Retinal pigment epithelial cell (primary cell): ENCODE results near the gene TUBB6.

Experiments used
- DNase-seq: peaks from one replicate; pipeline ENCODE4 v3.0.0-alpha.2; 2010; ENCODE audit warnings: low read depth
- H3K4me3 ChIP-seq: 2 replicates; pipeline ENCODE4 v1.5.1; 2011; ENCODE audit warnings: mild to moderate bottlenecking, low read length, control low read depth, moderate library complexity
- TF ChIP-seq, protein P1 (sequence below): conservative IDR thresholded peaks from 2 replicates; pipeline ENCODE4 v1.5.1; 2011; ENCODE audit warnings: low read depth, low read length, control low read depth, inconsistent platforms

TUBB6 gene

DNA sequence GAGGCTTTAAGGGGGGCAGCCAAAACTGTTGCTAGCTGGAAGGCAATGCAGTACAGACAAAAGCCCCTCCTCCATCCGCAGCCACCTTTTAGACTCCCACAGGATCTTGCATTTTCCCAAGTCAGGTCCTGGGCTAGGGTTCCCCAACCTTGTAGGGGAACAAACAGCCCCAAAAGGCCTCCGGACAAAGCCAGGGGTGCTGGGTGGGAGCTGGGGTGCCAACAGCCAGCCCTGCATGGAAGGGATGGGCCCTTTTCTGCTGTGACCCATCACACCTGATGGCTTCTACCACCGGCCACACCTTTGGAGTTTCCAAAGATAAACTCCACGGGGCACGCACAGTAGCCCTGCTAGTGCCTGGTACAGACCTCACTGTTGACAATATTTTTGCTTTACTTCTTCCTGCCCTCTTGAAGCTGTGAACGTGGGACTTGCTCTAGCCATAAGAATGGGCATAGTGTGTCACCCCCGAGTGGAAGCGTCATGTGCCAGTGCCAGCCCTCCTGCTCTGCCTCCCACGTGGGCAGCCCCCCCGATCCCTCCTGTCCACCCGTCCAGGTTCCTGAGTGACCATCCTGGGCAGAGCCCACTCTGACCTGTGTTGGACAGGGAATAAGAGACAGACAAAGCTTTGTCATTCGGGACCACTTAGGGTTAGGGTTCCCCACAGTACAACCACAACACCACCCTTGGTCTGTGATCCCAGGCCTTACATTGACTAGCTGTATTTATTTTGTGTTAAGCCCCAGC is 18.8 kb downstream of the TUBB6 start:
- DNase-seq, result no peak
- TF ChIP-seq, protein P1, sequence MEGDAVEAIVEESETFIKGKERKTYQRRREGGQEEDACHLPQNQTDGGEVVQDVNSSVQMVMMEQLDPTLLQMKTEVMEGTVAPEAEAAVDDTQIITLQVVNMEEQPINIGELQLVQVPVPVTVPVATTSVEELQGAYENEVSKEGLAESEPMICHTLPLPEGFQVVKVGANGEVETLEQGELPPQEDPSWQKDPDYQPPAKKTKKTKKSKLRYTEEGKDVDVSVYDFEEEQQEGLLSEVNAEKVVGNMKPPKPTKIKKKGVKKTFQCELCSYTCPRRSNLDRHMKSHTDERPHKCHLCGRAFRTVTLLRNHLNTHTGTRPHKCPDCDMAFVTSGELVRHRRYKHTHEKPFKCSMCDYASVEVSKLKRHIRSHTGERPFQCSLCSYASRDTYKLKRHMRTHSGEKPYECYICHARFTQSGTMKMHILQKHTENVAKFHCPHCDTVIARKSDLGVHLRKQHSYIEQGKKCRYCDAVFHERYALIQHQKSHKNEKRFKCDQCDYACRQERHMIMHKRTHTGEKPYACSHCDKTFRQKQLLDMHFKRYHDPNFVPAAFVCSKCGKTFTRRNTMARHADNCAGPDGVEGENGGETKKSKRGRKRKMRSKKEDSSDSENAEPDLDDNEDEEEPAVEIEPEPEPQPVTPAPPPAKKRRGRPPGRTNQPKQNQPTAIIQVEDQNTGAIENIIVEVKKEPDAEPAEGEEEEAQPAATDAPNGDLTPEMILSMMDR, result no peak
- no peak overlapping the region for H3K4me3 ChIP-seq

DNA sequence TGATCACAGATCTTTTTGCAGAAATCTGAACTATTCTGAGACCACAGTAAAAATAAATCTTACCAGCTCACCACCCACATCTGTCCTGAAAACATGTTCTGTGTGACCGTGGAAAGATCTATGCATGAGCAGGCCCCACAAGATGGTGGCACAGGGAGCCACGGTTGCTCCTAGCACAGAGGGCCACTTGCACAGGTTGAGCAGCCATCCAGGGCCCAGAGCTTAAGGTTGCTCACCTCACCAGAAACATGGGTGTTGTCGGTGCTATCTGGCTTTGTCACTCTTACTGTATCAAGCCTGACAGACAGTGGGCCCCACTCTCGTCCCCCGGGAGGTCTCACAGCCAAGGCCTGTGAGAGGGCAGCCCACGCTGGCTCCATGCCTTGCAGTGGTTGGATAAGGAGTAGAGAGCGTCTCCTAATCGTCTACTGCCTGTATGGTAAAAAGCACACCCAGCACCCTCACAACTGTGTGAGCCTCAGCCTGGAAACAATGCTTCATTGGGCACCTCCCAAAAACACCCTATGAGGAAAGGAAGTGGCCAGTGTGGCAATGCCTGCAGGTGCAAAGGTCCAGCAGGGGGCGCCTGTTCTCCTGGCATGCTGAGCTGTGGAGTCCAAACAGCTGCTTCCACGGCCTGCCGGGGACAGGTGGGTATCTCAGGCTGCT is 19.6 kb downstream of the TUBB6 start:
- DNase-seq, result no peak
- no peak overlapping the region for H3K4me3 ChIP-seq
- TF ChIP-seq, protein P1, result peak; percentile 98

DNA sequence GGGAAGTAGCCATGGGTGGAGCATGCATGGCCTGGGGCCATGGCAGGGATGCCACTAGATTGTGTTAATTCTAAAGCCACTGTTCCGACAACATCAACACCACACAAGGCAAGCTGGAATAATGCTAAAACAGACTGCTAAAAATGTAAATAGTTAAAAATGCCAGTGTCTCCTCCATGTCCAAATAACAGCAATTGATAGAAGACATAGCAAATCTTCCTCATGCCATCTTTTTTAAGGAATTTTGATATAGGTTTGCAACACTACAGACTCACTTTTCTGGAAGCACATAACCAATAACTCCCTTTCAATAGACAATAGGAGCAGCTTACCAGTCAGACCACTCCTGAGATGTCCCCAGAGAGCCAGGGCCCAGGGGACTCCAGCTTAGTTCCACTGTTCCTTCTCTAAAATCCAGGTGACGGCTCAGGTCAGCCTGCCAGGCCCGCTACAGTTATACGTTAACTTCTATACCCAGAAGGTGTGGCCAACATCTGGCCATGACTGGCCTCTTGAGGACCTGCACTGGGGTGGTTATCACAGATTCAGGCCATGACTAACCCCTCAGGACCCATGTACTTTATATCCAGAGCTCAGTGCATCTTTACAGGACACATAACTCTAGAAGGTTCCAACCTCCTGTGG is 20.3 kb downstream of the TUBB6 start:
- no peak overlapping the region for H3K4me3 ChIP-seq
- DNase-seq, result no peak
- TF ChIP-seq, protein P1, result no peak

DNA sequence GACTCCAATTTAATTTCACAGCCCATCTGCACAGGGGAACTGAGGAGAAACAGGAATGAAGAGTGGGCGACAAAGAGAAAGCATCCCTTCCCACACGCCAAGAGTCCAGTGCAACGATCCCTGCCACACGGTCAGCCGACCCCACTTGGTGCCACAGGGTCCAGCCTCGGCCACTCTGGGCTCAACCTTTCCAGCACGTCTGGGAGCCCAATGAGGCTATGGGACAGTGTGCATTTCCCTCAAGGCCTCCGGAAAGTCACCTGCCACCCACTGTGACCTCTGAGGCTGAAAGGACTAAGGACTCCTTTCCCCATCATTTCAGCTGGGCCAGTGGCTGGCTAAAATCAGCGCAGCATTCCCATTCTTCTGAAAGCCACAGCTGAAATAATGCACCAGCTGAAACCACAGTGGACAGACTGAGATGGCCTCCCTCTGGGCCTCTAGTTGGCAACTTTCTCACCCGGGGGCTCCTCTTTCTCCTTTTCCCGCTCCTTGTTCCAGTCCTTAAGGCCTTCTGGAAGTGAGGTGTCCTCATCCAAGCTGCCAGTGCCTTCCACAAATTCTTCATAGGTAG is 21.2 kb downstream of the TUBB6 start:
- H3K4me3 ChIP-seq, result no peak overlapping the region
- TF ChIP-seq, protein P1, result no peak
- DNase-seq, result no peak

DNA sequence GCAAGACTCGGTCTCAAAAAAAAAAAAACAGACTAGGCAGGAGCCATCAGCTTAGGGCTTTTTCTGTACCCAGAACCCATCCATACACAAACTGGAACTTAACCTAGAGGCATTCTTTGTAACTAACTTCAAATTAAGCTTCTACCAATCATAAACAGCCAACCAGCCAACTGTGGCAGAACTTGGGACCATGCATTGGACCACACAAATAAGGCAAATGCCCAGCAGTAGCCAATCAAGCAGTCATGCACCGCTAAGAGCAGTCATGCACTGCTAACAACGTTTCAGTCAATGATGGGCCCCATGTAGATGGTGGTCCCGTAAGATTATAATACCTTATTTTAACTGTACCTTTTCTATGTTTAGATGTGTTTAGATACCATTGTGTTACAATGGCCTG is 22.7 kb downstream of the TUBB6 start:
- no peak overlapping the region for H3K4me3 ChIP-seq
- TF ChIP-seq, protein P1, result no peak
- DNase-seq, result no peak

DNA sequence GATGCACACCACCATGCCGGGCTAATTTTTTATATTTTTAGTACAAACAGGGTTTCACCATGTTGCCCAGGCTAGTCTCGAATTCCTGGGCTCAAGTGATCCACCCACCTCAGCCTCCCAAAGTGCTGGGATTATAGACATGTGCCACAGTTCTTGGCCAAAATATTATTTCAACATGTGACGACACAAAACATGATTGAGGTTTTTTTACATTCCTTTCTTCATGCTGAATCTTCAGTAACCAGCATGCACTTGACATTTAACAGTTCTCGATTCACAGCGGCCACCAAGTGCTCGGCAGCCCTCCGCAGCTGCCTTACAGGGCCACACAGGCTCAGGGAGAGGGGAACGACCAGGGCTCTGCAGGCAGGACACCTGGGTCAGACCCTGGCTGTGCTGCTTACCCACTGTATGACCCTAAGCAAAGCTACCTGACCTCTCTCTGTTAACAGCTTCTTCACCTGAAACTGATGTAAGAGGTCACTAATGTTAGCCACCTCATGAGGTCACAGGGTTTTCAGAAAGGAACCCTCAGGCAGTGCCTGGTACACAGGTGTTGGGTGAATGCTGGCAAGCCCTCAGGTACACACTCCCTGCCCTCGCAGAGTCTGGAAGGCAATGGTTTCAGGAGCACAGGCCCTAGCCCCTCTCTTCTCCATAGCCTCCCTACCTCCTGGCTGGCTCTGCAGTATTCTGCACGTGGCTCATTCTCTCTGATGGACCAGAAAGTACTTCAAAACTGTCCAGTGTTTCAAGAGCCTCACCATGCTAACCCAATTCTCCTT is 25.7 kb downstream of the TUBB6 start:
- no peak overlapping the region for H3K4me3 ChIP-seq
- TF ChIP-seq, protein P1, result no peak
- no peak for DNase-seq
